Glomerular endothelial cell (primary cell): Measurements from ENCODE around the gene TMEM141. TPM values are rescaled to one million over a fixed set of nuclear protein-coding genes. Genes with fewer than 3 reads are reported as not detected.
"Not testable (repeated sequence)": the region's sequence is repeated elsewhere in the genome, so short reads cannot be mapped to it uniquely, and the experiment has no call there.

Experiments used
- DNase-seq: peaks from one replicate; pipeline ENCODE4 v3.0.0-alpha.2; 2011; ENCODE audit warnings: low read depth, low spot score; ENCODE audit errors: extremely low read depth
- total RNA-seq: library from RNA; depleted of rRNA; stranded (reverse); fragments of >200 nt; gene quantifications from 2 replicates; pipeline ENCODE4 v1.2.3, GENCODE V29; 2015

Gene TMEM141
- total RNA-seq, 1 donor from 2014 or later = 69.7 TPM

DNA sequence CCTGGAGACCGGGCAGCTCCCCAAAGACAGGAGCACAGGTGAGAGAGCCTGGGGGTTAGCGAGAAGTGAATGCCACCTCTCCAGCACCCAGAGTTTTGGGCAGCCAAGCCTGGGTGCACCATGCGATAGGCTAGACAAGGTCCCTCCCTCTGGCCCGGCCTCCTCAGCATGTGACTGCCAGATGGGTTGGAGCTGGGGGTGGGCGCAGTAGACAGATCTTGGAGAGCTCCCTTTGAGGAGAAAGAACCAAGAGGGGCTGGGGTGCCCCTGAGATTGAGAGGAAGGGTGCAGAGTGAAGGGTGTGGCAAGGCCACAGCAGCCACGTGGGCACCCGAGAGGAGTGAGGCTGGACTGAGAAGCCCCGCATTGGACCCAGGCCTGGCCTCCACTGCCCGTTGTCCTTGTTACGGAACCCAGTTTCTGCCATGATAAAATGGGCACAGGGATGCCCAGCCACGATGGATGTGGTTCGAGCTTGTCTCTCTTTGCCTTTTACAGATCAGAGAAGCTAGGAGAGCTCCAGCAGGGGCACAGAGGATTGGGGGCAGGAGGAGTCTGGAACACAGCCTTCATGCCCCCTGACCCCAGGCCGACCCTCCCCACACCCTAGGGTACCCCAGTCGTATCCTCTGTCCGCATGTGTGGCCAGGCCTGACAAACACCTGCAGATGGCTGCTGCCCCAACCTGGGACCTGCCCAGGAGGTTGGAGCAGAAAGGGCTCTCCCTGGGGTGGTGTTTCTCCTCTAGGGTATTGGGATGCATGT, 1.4 kb downstream of the TMEM141 start:
- DNase-seq = no peak

DNA sequence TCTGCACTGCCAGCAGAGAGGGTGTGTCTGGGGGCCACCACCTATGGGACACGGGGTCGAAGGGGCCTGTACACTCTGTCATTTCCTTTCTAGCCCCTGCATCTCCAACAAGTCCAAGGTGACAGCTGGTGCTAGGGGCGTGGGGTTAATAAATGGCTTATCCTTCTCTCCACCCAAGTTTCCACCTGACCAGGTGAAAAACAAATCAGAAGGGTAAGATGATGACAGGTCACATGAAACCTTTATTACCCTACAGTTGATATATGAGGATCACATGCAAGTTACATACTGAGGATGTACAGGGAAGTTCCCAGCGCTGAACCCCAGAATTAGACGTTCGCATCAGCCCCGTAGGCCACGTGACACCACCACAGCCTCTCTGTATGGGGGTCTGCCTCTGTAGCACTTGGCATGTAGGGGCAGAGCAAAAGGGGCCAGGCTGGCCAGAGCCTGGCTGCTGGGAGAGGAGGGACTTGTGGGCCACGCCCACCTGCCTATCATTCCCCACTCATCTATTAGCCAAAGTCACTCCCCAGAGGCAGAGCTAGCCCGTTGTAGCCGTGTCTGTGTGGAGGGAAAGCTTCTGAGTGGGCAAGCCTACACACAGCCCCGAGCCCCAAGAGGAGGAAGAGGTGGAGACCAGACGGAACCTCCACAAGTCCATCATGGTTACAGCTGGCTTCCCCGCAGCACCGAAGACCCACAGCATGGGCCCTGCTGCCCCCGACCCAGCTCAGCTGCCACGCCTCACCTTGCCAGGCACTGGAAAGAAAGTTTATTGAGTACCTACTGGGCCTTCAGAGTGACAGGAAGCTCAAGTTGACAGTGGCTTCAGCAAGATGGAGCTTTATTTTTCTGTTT, 2.2 kb downstream of the TMEM141 start:
- no peak for DNase-seq

DNA sequence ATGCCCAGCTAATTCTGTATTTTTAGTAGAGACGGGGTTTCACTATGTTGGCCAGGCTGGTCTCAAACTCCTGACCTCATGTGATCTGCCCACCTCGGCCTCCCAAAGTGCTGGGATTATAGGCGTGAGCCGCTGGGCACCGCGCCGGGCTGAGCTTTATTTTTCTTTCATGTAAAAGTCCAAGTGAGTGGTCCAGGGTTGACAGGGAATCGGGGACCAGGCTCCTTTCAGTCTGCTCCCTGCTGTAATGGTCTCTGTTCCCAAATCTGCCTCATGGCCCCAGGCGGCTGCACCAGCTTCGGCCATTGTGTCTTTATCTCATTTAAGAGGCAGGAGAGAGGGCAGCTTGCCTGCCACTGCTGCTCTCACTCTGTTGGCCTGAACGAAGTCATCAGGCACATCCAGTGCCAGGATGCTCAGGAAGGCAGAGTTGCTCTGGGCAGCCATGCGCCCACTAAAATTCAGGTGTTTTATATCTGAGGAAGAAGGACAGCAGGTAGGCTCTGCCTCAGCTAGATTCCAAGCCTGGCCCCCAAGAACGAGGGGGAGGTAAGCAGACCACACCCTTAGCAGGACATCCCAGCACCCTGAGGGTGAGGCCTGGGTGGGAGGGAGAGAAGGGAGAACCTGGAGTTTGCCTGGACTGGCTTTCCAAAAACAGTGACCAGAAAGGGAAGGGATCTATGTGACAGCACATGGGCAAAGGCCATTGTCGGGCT, 3.3 kb downstream of the TMEM141 start:
- no peak for DNase-seq

DNA sequence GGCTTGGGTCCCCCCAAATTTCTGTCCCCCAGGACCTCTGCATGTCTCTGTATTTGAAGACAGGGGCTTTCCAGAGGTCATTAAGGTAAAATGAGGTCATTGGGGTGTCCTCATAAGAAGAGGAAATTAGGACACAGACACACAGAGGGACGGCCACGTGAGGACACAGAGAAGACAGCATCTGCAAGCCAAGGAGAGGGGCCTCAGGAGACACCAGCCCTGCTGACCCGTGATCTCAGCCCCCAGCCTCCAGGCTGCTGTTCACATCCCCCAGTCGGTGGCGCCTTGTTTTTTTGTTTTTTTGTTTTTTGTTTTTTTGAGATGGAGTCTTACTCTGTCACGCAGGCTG, 3.8 kb downstream of the TMEM141 start:
- DNase-seq = no peak

DNA sequence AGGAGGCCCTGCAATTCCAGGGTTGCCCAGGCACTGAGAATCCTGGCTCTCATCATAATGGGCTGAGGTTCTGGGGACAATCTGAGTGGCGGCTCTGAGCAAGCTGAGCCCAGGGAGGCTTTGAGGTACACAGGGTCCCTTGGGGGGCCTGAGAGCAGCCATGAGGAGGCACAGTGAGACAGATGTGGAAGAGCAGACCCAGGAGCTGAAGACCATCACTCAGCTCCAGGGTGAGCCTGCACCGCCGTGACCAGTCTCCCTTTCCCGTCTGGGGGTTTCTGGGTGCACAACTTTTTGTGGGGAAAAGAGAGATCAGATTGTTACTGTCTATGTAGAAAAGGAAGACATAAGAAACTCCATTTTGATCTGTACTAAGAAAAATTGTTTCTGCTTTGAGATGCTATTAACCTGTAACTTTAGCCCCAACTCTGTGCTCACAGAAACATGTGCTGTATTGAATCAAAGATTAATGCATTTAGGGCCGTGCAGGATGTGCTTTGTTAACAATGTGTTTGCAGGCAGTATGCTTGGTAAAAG, 5.2 kb downstream of the TMEM141 start, which contains the start of gene CCDC183:
Gene CCDC183, plus strand, starts transcription at position 101 of the 537 bp plus-strand sequence. Its CDS starts 60 bp downstream, at position 161.
- no peak for DNase-seq

DNA sequence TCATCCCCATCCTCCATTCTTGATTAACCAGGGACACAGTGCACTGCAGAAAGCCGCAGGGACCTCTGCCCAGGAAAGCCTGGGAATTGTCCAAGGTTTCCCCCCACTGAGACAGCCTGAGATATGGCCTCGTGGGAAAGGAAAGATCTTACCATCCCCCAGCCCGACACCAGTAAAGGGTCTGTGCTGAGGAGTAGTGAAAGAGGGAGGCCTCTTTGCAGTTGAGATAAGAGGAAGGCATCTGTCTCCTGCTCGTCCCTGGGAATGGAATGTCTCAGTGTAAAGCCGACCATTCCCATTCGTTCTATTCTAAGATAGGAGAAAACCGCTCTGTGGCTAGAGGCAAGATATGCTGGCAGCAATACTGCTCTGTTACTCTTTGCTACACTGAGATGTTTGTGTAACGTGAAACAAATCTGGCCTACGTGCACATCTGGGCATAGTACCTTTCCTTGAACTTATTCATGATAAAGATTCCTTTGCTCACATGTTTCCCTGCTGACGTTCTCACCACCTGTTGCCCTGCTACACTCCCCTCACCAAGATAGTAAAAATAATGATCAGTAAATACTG, 5.7 kb downstream of the TMEM141 start:
- DNase-seq = not testable (repeated sequence)

DNA sequence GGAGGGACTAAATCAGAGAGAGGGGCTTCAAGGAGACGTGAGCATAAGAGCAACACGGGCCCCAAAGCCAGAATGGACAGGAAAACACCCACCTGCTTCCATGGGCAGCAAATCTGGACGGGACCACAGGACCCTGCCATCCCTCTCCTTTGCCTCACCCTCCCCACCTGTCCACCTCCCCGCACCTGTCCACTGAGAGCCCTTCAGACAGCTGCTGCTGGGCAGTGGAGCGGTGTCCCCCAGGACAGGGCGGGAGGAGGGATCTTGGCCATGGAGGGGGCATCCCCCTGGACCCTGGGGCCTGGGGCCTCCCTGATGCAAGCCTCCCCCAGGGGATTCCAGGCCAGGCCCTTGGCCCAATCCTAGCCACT, 7.5 kb downstream of the TMEM141 start:
- DNase-seq = no peak

DNA sequence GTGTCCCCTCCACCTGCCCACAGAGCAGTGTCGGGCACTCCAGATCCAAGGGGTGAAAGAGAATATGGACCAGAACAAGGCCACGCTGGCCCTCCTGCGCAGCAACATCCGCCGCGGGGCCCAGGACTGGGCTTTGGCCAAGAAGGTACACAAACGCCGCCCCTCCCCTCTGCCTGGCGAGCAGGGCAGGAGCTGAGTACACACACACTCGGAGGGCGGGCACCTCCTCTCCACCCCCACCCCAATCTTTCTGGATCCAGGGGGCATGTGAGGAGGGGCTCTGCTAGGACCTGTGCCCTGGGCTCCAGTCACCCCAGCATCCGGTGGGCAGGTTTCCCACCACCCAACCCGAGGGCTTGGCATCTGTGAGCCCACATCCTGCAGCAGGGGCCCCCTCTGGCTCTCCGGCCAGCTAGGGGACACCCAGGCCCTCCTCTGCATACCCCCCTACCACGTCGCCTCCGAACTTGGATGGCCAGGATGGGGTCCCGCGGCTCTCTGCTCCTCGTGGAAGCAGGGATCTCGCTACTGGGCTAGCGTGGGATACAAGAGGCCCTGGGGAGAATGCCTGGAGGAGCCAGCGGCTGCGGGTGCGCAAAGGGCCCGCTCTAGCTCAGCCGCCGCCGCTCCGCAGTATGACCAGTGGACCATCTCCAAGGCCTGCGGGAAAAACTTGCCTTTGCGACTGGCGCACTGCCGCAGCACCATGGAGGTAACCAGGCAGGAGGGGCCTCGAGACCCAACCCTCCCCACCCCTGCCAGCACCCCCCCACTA, 8.1 kb downstream of the TMEM141 start:
- no peak for DNase-seq

DNA sequence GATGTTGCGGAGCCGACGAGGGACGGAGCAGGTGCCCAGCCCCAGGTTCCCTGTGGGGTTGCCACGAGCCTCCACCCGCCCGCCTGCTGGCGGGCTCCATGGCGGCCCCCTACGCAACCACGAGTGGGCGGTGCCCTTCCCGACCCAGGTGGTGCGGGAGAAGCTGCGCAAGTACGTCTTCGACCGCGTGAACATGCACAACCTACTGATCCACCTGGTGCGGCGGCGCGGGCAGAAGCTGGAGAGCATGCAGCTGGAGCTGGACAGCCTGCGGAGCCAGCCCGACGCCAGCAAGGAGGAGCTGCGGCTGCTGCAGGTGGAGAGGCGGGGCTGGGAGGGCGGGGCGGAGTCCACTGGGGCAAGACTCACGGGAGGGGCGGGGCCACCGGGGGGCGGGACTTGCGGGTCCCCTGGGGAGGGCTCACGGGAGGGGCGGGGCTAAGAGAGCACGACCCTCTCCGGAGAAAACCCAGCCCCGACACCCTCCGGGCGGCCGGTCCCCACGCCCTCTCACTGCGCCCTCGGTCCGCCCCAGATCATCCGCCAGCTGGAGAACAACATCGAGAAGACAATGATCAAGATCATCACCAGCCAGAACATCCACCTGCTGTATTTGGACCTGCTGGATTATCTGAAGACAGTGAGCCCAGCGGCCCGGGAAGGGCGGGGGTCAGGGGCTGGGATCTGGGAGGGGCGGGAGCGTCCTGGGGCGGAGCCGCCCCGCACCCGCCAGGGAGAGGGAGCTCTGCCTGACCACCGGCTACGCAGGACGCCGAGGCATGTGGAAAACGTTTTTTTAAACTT, 8.9 kb downstream of the TMEM141 start:
- no peak for DNase-seq

DNA sequence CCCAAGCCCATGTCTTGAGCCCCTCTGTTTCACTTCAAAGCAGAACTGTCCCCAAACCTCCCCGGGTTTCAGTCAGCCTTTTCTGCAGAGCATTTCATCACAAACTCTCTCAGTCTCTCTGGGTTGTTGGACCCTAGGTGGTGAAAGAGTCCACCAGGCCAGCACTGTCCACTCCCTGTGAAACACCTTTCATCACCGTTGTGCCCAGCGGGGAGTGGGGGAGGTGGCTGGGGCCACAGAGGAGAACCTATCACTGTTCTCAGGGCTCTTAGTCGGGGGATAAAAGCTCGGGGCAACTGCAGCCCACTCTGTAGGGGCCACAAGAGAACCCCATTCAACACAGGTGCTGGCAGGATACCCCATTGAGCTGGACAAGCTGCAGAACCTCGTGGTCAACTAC, 11.2 kb downstream of the TMEM141 start:
- no peak for DNase-seq

DNA sequence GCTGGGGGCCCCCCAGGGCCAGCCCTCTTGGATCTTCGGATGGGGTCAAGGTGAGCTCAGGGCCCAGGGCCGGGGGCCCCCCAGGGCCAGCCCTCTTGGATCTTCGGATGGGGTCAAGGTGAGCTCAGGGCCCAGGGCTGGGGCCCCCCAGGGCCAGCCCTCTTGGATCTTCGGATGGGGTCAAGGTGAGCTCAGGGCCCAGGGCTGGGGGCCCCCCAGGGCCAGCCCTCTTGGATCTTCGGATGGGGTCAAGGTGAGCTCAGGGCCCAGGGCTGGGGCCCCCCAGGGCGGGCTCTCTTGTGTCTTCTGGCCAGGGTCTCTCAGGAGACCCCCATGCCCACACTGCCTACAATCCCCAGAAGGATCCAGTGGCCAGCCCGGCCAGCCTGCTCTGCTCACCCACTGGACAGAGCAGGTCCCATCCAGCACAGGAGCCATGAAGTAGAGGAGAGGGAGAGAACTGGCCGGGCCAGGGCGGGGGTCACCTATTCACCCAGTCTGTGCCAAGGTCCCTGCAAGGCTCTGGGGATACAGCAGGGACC, 11.9 kb downstream of the TMEM141 start:
- not testable (repeated sequence) for DNase-seq

DNA sequence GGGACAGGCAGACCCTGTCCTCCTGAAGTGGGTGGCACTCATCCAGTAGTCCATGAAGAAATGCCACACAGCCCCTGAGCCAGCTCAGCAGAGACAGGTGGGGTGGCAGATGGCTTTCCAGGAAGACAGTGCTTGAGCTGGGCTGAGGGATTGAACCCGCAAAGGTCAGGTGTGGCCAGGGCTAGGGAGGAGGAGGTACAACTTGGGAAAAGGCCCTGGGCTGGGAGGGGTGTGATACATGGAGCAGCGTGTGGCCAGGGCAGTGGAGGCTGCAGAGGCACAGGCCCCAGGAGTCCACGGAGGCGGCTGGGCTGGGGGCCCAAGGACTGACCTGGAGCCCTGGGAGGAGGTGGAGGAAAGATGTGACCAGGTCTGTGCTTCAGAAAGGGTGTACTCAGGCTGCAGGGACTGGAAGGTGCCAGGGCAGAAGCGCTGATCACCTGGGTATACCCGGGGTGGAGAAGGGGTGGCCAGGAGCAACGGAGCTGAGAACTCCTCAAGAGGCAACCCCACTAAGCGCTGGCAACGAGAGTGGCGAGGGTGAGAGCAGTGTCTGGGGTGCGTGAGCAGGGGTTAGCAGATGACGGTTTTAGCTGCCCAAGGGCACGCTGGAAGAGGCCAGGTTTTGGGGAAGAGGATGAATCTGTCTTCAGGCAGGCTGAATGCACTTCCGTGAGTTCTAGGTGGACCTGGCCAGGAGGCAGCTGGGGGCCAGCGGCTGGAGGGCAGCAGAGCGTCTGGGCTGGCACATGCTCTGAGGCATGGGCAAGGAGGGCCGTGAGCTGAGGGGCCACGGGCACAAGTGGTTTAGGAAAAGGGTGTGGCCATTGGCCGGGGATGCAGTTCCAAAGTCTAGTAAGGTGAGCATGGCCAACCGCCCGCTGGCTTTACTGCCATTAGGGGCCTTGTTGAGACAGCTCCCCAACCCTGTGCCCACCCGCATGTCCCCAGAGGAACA, 12.7 kb downstream of the TMEM141 start:
- no peak for DNase-seq

DNA sequence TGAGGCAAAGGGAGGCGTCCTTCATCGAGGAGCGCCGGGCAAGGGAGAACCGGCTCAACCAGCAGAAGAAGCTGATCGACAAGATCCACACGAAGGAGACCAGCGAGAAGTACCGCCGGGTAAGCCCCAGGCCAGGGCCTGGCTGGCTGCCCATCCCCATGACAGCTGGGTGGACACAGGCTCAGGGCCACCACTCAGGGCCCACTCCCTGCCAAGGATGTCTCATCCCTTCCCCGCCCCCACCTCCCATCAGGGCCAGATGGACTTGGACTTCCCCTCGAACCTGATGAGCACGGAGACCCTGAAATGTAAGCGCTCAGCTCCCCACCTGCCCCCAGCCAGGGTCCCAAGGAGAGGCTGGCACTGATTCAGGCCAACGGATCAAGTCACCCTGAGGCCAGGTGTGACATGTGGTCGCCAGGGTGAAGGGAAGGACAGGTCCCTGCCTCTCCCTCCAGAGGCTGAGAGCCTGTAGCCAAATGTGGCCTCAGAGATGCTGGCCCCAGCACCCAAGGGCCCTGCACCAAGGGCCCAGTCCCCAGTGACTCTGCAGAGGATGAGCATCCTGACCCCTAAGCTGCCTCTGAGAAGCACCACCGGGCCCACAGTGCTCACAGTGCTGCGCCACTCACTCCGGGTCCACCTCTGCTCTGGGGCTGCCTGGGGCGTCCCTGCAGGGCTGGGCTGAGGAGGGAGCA, 13.5 kb downstream of the TMEM141 start:
- DNase-seq = no peak

DNA sequence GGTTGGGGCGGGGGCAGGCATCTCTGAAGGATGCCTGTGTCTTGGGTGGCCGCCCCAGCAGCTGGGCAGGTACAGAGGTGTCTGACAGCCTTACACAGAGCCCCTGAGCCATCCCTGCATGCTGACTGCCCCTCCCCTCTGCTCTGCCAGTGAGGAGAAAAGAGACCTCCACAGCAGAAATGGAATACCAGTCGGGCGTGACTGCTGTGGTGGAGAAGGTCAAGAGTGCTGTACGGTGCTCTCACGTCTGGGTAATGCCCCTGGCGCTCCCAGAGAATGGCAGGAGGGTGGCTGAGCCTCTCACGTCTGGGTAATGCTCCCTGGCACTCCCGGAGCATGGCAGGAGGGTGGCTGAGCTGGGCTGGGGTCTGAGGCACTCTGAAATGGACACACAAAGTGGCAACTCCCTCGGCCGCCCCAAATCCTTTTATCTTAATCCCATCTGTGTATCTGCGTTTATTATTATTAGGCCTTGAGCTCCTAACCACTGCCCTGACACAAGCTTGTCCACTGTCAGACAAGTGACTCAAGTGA, 14.1 kb downstream of the TMEM141 start:
- DNase-seq = no peak

DNA sequence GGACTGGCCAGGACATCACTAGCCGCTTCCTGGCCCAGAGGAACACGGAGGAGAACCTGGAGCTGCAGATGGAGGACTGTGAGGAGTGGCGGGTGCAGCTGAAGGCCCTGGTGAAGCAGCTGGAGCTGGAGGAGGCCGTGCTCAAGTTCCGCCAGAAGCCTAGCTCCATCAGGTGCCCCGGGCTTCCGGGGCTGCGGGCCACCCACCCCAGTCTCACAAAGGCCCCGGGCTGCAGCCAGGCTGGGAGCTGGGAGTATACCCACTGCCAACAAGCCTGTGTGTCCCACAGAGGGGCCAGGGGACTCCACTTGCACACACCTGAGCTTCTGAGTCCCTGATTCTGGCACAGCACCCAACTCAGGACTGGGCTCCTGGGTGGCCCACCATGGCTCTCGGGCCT, 14.9 kb downstream of the TMEM141 start:
- no peak for DNase-seq

DNA sequence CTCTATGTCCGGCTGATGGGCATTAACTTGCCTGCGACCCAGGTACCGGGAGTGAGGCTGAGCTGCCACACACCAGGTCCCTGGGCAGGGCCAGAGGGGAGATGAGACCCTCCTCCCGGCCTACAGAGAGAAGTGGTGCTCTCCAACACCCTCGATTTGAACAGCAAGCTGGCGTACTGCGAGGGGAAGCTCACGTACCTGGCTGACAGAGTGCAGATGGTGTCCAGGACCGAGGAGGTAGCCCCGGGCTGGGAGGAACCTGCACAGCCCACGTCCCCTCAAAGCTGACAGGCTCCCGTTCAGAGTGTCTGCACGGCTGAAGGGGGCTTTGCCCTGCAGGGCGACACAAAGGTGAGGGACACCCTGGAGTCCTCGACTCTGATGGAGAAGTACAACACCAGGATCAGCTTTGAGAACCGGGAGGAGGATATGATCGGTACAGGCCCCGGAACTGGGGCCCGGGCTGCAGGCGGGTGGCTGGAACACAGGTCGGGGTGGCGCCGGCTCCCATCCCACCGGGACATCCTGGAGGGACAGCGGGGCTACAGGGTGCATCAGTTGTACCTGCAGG, 15.6 kb downstream of the TMEM141 start:
- no peak for DNase-seq
